Adrenal gland (tissue), 12 donors: ENCODE measurements around the gene DNASE2. TPM values are rescaled to one million over a fixed set of nuclear protein-coding genes. Genes with fewer than 3 reads are reported as not detected.
"Not testable (repeated sequence)": the region's sequence is repeated elsewhere in the genome, so short reads cannot be mapped to it uniquely, and the experiment has no call there.

Experiments
- DNase-seq, 7 donors: peaks; one replicate each; pipeline ENCODE4 v3.0.0-alpha.2; 2019 to 2020
- H3K27ac ChIP-seq, 5 donors: fragments of 200-600 bp; sonication (generic) in 4 of 5; 1 replicate in 3 of 5; 2 replicates in 2 of 5; pipeline versions ENCODE4 v1.5.1 to v1.8.0; 2016 to 2020; ENCODE audit warnings: mild to moderate bottlenecking in 1 of 5
- H3K27me3 ChIP-seq: fragments of 200-600 bp; 2 replicates; pipeline ENCODE4 v1.8.0; 2021
- H3K36me3 ChIP-seq, 2 donors: fragments of 200-600 bp; replicated peaks in 1 of 2; 1 replicate in 1 of 2; 2 replicates in 1 of 2; pipeline versions ENCODE4 v1.5.1 to v1.8.0; 2018 to 2022
- H3K4me1 ChIP-seq, 2 donors: fragments of 200-600 bp; replicated peaks in 1 of 2; 1 replicate in 1 of 2; 2 replicates in 1 of 2; pipeline versions ENCODE4 v1.5.1 to v1.8.0; 2018 to 2021
- H3K4me3 ChIP-seq, 4 donors: fragments of 200-600 bp; sonication (generic) in 3 of 4; one replicate each; pipeline ENCODE4 v1.5.1; 2016 to 2018
- H3K9me3 ChIP-seq, 3 donors: fragments of 200-600 bp; sonication (generic) in 1 of 3; replicated peaks in 1 of 3; 1 replicate in 2 of 3; 2 replicates in 1 of 3; pipeline versions ENCODE4 v1.5.1 to v1.8.0; 2016 to 2021
- POLR2A ChIP-seq, 2 donors: fragments of 450-650 bp; IDR thresholded peaks; one replicate each; pipeline ENCODE4 v1.6.1; 2017; ENCODE audit warnings: antibody characterized with exemption in 2 of 2, mild to moderate bottlenecking in 2 of 2, moderate library complexity in 1 of 2
- WGBS, 4 donors: extraction: QIAGEN DNeasy Blood & Tissue Kit in 2 of 4; methylation state at CpG; one replicate each; pipeline versions ENCODE4 v1.1.5 to v1.1.7; 2013 to 2017; 5-methylcytosine and 5-hydroxymethylcytosine counted together
- intact Hi-C, 2 donors: fragments of 100-400 bp; cut with DNase I; formaldehyde crosslinking; loops; one replicate each; pipeline versions ENCODE4 v1.14.1 to v1.15.0; 2022 to 2023
- polyA plus RNA-seq, 3 donors: library from polyadenylated mRNA; stranded (reverse); fragments of 200-250 nt in 2 of 3; fragments of 350-450 nt in 1 of 3; fragmentation: Illumina TruSeq in 1 of 3; extraction: RNeasy Lipid Tissue Mini Kit (QIAGEN cat#74804) in 1 of 3; gene quantifications; one replicate each; pipeline ENCODE4 v1.2.3, GENCODE V29; 2013 to 2014
- total RNA-seq, 9 donors: library from RNA; depleted of rRNA in 4 of 9; stranded (reverse); fragments of >200 nt in 4 of 9; fragments of 120-200 nt in 1 of 9; fragmentation: NEBNext Ultra II Directional in 1 of 9; extraction: Animal tissue kit (Norgen Biotek cat#: 25700) in 1 of 9; gene quantifications; one replicate each; pipeline versions ENCODE4 v1.1.0 to v1.2.4, GENCODE V29; 2013 to 2023
- TF ChIP-seq, protein P1 (sequence below), 6 experiments: fragments of 450-650 bp in 4 of 6; fragments of 200-600 bp in 2 of 6; sonication (generic) in 1 of 6; IDR thresholded peaks; 1 replicate in 5 of 6; 2 replicates in 1 of 6; pipeline versions ENCODE4 v1.5.1 to v1.8.0; 2016 to 2021; ENCODE audit warnings: antibody characterized with exemption in 6 of 6, mild to moderate bottlenecking in 2 of 6, moderate library complexity in 1 of 6
- donor health status: healthy with polysubstance abuse.
- donor health status: Bipolar disorder and iron deficiency.
- donor health status: DM: yes; HTN: yes; CAD: no.
- donor health status: DM: no; HTN: no; CAD: no.
- donor health status: DM: no; HTN: no; CAD: no.
- donor health status: DM: yes; HTN: yes; CAD: no.

Gene DNASE2
- total and polyA plus RNA-seq, 12 donors, result 3.3 to 83.4 (median 51.3) TPM

- no peak overlapping the region for H3K4me3 ChIP-seq
- no peak overlapping the region for H3K27ac ChIP-seq
- WGBS, 4 donors, result 95 to 99% (median 95%) methylated on average over 4 of the region's 4 CpGs
- TF ChIP-seq, protein P1, sequence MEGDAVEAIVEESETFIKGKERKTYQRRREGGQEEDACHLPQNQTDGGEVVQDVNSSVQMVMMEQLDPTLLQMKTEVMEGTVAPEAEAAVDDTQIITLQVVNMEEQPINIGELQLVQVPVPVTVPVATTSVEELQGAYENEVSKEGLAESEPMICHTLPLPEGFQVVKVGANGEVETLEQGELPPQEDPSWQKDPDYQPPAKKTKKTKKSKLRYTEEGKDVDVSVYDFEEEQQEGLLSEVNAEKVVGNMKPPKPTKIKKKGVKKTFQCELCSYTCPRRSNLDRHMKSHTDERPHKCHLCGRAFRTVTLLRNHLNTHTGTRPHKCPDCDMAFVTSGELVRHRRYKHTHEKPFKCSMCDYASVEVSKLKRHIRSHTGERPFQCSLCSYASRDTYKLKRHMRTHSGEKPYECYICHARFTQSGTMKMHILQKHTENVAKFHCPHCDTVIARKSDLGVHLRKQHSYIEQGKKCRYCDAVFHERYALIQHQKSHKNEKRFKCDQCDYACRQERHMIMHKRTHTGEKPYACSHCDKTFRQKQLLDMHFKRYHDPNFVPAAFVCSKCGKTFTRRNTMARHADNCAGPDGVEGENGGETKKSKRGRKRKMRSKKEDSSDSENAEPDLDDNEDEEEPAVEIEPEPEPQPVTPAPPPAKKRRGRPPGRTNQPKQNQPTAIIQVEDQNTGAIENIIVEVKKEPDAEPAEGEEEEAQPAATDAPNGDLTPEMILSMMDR (IDR thresholded peaks at IDR 0.05), result no peak
- TF ChIP-seq POLR2A (IDR thresholded peaks at IDR 0.05), result no peak
- intact Hi-C loops, result no loop called here
- H3K4me1 ChIP-seq, result peaks cover 3 to 4% of the 10 kb centered on the region in 2 donors
- DNase-seq, result no peak
- no peaks in the 10 kb centered on the region for H3K27me3 ChIP-seq
- no peaks in the 10 kb centered on the region for H3K9me3 ChIP-seq
- H3K36me3 ChIP-seq, result peaks cover 0 to 58% of the 10 kb centered on the region in 2 donors
These were observed 41.7 kb upstream of the DNASE2 start for GRCh38 chr19:12922959-12923358.

- no peaks in the 10 kb centered on the region for H3K9me3 ChIP-seq
- peaks cover 3 to 4% of the 10 kb centered on the region in 2 donors for H3K4me1 ChIP-seq
- H3K27ac ChIP-seq, result no peak overlapping the region
- H3K4me3 ChIP-seq, result no peak overlapping the region
- intact Hi-C loops, result no loop called here
- peaks cover 0 to 39% of the 10 kb centered on the region in 2 donors for H3K36me3 ChIP-seq
- DNase-seq, result no peak
- H3K27me3 ChIP-seq, result no peaks in the 10 kb centered on the region
- TF ChIP-seq, protein P1 (IDR thresholded peaks at IDR 0.05), result no peak
- TF ChIP-seq POLR2A (IDR thresholded peaks at IDR 0.05), result no peak
- WGBS, 4 donors, result 61 to 78% (median 68%) methylated on average over 3 of the region's 3 CpGs
These were observed 39.8 kb upstream of the DNASE2 start for GRCh38 chr19:12921047-12921446.

- H3K4me1 ChIP-seq, result peaks cover 4 to 6% of the 10 kb centered on the region in 2 donors
- H3K9me3 ChIP-seq, result no peaks in the 10 kb centered on the region
- H3K36me3 ChIP-seq, result peaks cover 0 to 11% of the 10 kb centered on the region in 2 donors
- no peak for DNase-seq
- 89 to 92% (median 90%) methylated on average over 14 of the region's 14 CpGs for WGBS, 4 donors
- H3K27ac ChIP-seq, result no peak overlapping the region
- intact Hi-C loops, result no loop called here
- no peak for TF ChIP-seq POLR2A (IDR thresholded peaks at IDR 0.05)
- TF ChIP-seq, protein P1 (IDR thresholded peaks at IDR 0.05), result no peak
- no peaks in the 10 kb centered on the region for H3K27me3 ChIP-seq
- H3K4me3 ChIP-seq, result no peak overlapping the region
These were observed 37.0 kb upstream of the DNASE2 start for GRCh38 chr19:12918253-12918652.

- DNase-seq, intact Hi-C loops, H3K27ac ChIP-seq, H3K36me3 ChIP-seq, H3K9me3 ChIP-seq, H3K27me3 ChIP-seq, H3K4me3 ChIP-seq: not testable (repeated sequence)
- H3K4me1 ChIP-seq, result peaks cover 4 to 18% of the 10 kb centered on the region in 2 donors
- 72 to 90% (median 84%) methylated on average over 4 of the region's 4 CpGs for WGBS, 4 donors
These were observed 34.6 kb upstream of the DNASE2 start for GRCh38 chr19:12915860-12916259.
